Astrocyte (in vitro differentiated cells and primary cell): ENCODE results near the gene CRYGN. TPM values are rescaled to one million over a fixed set of nuclear protein-coding genes. Genes with fewer than 3 reads are reported as not detected.

Experiments used
- DNase-seq: peaks from one replicate; pipeline ENCODE4 v3.0.0-alpha.2; 2010; ENCODE audit warnings: low read depth
- FAIRE-seq: peaks from 2 replicates; lab custom pipeline; 2011; peaks lifted over from hg19 to GRCh38; lab: Jason Lieb, UNC
- H2AFZ ChIP-seq: 2 replicates; pipeline ENCODE4 v1.6.0; 2012; ENCODE audit warnings: low read depth, low read length, inconsistent platforms
- H3K27ac ChIP-seq: 2 replicates; pipeline ENCODE4 v1.5.1; 2011; ENCODE audit warnings: low read depth, low read length, inconsistent platforms
- H3K27me3 ChIP-seq: 2 replicates; pipeline ENCODE4 v1.6.0; 2011; ENCODE audit warnings: low read length, inconsistent platforms; ENCODE audit not compliant: insufficient read depth
- H3K36me3 ChIP-seq: 2 replicates; pipeline ENCODE4 v1.5.1; 2011; ENCODE audit warnings: low read length, inconsistent platforms; ENCODE audit not compliant: insufficient read depth
- H3K4me1 ChIP-seq: 2 replicates; pipeline ENCODE4 v1.5.1; 2011; ENCODE audit warnings: low read length, inconsistent platforms; ENCODE audit not compliant: insufficient read depth
- H3K4me2 ChIP-seq: 2 replicates; pipeline ENCODE4 v1.6.0; 2012; ENCODE audit warnings: low read length, inconsistent platforms
- H3K4me3 ChIP-seq: 2 replicates; pipeline ENCODE4 v1.5.1; 2011; ENCODE audit warnings: low read depth, mild to moderate bottlenecking, low read length, inconsistent platforms; ENCODE audit not compliant: insufficient read depth
- H3K79me2 ChIP-seq: 2 replicates; pipeline ENCODE4 v1.6.0; 2012; ENCODE audit warnings: mild to moderate bottlenecking, low read length, inconsistent platforms; ENCODE audit not compliant: insufficient read depth
- H3K9ac ChIP-seq: 2 replicates; pipeline ENCODE4 v1.6.0; 2012; ENCODE audit warnings: mild to moderate bottlenecking, low read length, inconsistent platforms
- H3K9me3 ChIP-seq: 2 replicates; pipeline ENCODE4 v1.5.1; 2012; ENCODE audit warnings: low read depth, mild to moderate bottlenecking, low read length, inconsistent platforms; ENCODE audit not compliant: insufficient read depth
- H4K20me1 ChIP-seq: 2 replicates; pipeline ENCODE4 v1.6.0; 2012; ENCODE audit warnings: low read length, inconsistent platforms; ENCODE audit not compliant: insufficient read depth
- H3K27ac Mint-ChIP-seq: one replicate; pipeline ENCODE4 v1.8.0; 2021; ENCODE audit warnings: mild to moderate bottlenecking, mixed read lengths; ENCODE audit not compliant: unreplicated experiment
- H3K27me3 Mint-ChIP-seq: one replicate; pipeline ENCODE4 v1.8.0; 2021; ENCODE audit warnings: low read depth, mixed read lengths; ENCODE audit not compliant: unreplicated experiment
- H3K36me3 Mint-ChIP-seq: one replicate; pipeline ENCODE4 v1.8.0; 2021; ENCODE audit warnings: low read depth, mixed read lengths; ENCODE audit not compliant: unreplicated experiment
- H3K4me1 Mint-ChIP-seq: one replicate; pipeline ENCODE4 v1.8.0; 2021; ENCODE audit warnings: low read depth, mixed read lengths; ENCODE audit not compliant: unreplicated experiment
- H3K4me3 Mint-ChIP-seq: one replicate; pipeline ENCODE4 v1.8.0; 2021; ENCODE audit warnings: mild to moderate bottlenecking, moderate library complexity, mixed read lengths; ENCODE audit not compliant: unreplicated experiment
- H3K9me3 Mint-ChIP-seq: one replicate; pipeline ENCODE4 v1.8.0; 2021; ENCODE audit warnings: mild to moderate bottlenecking, mixed read lengths; ENCODE audit not compliant: unreplicated experiment
- EZH2 ChIP-seq: IDR thresholded peaks from 2 replicates; pipeline ENCODE4 v1.6.1; 2012; ENCODE audit warnings: mild to moderate bottlenecking, low read length, inconsistent platforms; ENCODE audit not compliant: insufficient read depth
- total RNA-seq: library from RNA; stranded (reverse); gene quantifications from 2 replicates; pipeline ENCODE4 v1.2.1, GENCODE V29; 2021
- TF ChIP-seq, protein P1 (sequence below): IDR thresholded peaks from 2 replicates; pipeline ENCODE4 v1.5.1; 2011; ENCODE audit warnings: low read depth, mild to moderate bottlenecking, inconsistent platforms, low read length, moderate library complexity; ENCODE audit not compliant: insufficient read depth

The CRYGN gene
- total RNA-seq, 1 donor from 2014 or later: not detected

GRCh38 chr7:151402029-151402835 is 37.7 kb downstream of the CRYGN start:
- no peak for FAIRE-seq
- Histone ChIP-seq H3K36me3 (no peaks in the 10 kb centered on the region), H2AFZ (no peak overlapping the region), H3K9ac (no peak overlapping the region), H3K27me3 (peaks cover 11% of the 10 kb centered on the region), H3K4me2 (no peak overlapping the region), H3K27ac (no peak overlapping the region), H3K79me2 (no peaks in the 10 kb centered on the region), H3K4me3 (no peak overlapping the region), H3K4me1 (peaks cover 2% of the 10 kb centered on the region), H3K9me3 (no peaks in the 10 kb centered on the region), H4K20me1 (no peaks in the 10 kb centered on the region)
- TF ChIP-seq EZH2: no peak
- TF ChIP-seq, protein P1, sequence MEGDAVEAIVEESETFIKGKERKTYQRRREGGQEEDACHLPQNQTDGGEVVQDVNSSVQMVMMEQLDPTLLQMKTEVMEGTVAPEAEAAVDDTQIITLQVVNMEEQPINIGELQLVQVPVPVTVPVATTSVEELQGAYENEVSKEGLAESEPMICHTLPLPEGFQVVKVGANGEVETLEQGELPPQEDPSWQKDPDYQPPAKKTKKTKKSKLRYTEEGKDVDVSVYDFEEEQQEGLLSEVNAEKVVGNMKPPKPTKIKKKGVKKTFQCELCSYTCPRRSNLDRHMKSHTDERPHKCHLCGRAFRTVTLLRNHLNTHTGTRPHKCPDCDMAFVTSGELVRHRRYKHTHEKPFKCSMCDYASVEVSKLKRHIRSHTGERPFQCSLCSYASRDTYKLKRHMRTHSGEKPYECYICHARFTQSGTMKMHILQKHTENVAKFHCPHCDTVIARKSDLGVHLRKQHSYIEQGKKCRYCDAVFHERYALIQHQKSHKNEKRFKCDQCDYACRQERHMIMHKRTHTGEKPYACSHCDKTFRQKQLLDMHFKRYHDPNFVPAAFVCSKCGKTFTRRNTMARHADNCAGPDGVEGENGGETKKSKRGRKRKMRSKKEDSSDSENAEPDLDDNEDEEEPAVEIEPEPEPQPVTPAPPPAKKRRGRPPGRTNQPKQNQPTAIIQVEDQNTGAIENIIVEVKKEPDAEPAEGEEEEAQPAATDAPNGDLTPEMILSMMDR: no peak
- peaks cover 6% of the 10 kb centered on the region for H3K4me1 Mint-ChIP-seq
- DNase-seq: no peak
- peaks cover 2% of the 10 kb centered on the region for H3K36me3 Mint-ChIP-seq
- no peak overlapping the region for H3K27ac Mint-ChIP-seq
- no peak overlapping the region for H3K4me3 Mint-ChIP-seq
- peaks cover 55% of the 10 kb centered on the region for H3K27me3 Mint-ChIP-seq
- peaks cover 2% of the 10 kb centered on the region for H3K9me3 Mint-ChIP-seq

DNA sequence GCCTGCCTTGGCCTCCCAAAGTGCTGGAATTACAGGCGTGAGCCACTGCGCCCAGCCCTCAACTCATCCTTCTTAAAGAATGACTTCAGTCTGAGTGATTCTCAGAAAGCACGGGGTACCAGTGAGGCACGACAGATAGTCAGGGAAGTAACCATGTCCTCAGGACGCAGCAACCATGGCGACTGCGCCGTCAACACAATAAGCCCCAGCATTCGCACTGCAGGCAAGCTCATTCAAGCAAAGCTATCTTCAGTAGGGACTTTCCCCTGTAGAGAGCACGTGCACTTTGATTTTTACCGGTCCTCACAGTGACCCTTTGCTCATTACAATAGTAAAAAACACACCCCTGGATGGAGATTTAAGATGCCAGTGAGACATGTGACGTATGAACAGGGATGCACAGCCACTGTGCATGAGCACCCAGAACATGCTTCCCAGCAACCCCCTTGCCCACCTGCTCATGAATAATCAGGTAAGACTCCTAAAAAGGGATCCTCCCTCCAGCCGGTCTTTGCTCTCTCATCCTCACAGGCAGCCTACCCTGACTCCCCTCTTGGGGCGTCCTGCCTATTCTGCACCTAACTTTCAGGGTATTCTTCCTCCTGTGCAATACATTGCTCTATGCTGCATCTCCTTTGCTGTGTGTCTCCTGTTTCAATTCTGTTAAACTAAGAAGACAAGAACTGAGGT is 39.2 kb downstream of the CRYGN start:
- H3K27ac ChIP-seq: no peak overlapping the region
- H3K27me3 Mint-ChIP-seq: peaks cover 45% of the 10 kb centered on the region
- H3K9me3 Mint-ChIP-seq: peaks cover 2% of the 10 kb centered on the region
- peaks cover 2% of the 10 kb centered on the region for H3K4me1 ChIP-seq
- H3K4me3 Mint-ChIP-seq: no peak overlapping the region
- no peak for TF ChIP-seq EZH2
- TF ChIP-seq, protein P1: no peak
- H3K4me1 Mint-ChIP-seq: peaks cover 6% of the 10 kb centered on the region
- H3K9ac ChIP-seq: no peak overlapping the region
- no peak overlapping the region for H3K4me2 ChIP-seq
- H3K36me3 ChIP-seq: no peaks in the 10 kb centered on the region
- no peaks in the 10 kb centered on the region for H3K79me2 ChIP-seq
- no peaks in the 10 kb centered on the region for H3K36me3 Mint-ChIP-seq
- DNase-seq: no peak
- no peak for FAIRE-seq
- no peaks in the 10 kb centered on the region for H4K20me1 ChIP-seq
- peaks cover 11% of the 10 kb centered on the region for H3K27me3 ChIP-seq
- H3K9me3 ChIP-seq: no peaks in the 10 kb centered on the region
- H3K4me3 ChIP-seq: no peak overlapping the region
- no peak overlapping the region for H2AFZ ChIP-seq
- no peak overlapping the region for H3K27ac Mint-ChIP-seq
